ENCODE data around the gene KRTAP9-8.

GRCh38 chr17:41223821-41224220 lies 14.0 kb upstream of the KRTAP9-8 start:
- TF ChIP-seq CTCF (IDR thresholded peaks at IDR 0.05) (no peak), POLR2A (IDR thresholded peaks at IDR 0.05) (no peak)
